Upper lobe of left lung (tissue), 4 donors: ENCODE measurements around the gene PHTF1.

Experiments used
- CTCF ChIP-seq, 6 experiments: fragments of 450-650 bp in 4 of 6; fragments of 200-600 bp in 2 of 6; sonication (generic) in 2 of 6; IDR thresholded peaks; one replicate each; pipeline ENCODE4 v1.5.1; 2016 to 2019; ENCODE audit warnings: antibody characterized with exemption in 6 of 6
- POLR2AphosphoS5 ChIP-seq, 2 donors: sonication (generic); formaldehyde crosslinking; IDR thresholded peaks; one replicate each; pipeline ENCODE4 v1.5.1; 2017; ENCODE audit warnings: antibody characterized with exemption in 2 of 2

GRCh38 chr1:113804421-113805255 lies 45.4 kb upstream of the PHTF1 start:
- no peak for TF ChIP-seq CTCF (IDR thresholded peaks at IDR 0.05)
- no peak for TF ChIP-seq POLR2AphosphoS5 (IDR thresholded peaks at IDR 0.05)
